Measurements from ENCODE around the gene C1orf232. TPM values are rescaled to one million over a fixed set of nuclear protein-coding genes. Genes with fewer than 3 reads are reported as not detected.

Gene C1orf232
- total and polyA plus RNA-seq, 2 of the 13 experiments (the other 11 are each of a cell fraction or from before 2014, with no cell fraction given) = not detected

DNA sequence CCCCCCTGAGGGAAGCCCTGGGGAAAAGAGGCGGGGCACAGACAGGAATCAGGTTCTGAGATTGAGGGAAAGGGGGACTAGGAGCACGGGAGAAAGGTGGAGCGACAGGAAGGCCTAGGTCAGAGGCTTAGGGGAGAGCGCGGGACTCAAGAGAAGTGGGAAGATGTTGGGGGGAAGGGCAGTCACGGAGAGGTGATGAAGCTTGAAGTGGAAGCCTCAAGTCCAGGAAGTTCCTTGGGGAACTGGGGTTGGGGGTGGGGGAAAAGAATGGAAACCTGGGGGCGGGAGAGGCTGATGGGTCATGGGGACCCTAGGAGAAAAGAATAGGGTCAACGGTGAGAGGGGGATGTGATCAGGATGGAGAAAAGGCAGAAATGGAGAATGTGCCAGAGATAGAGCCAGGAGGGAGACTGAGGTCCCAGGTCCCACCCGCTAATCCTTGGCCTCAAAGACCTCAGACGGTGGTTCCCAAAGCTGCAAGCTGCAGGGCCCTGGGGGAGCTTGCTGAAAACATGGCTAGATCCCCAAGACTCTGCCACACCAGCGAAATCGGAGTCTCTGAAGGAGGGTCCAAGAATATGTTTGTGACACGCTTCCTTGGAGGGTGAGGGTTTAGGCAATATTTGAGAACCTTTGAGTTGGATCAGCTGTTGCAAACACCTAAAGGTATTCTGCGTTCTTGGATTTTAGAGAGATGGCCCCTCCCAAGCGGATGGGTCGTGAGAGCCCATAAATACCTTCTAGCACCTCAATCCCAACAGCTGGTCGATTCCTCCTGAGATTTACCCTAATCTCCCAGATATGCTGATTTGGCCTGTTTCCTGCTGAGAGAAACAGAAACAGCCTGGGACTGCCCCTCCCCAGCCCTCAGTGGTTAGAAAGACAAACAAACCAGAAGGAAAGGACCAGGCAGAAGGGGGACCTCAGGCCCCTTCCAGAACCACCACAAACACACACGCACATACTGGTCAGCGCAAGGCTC, 3.6 kb downstream of the C1orf232 start (continued):
- TF ChIP-seq ZBTB49 (CRISPR knock-in tag; IDR thresholded peaks at IDR 0.05; ENCODE audit: borderline replicate concordance) (no peak), ZNF713 (CRISPR knock-in tag; IDR thresholded peaks at IDR 0.05) (no peak), CSRNP1 (CRISPR knock-in tag; IDR thresholded peaks at IDR 0.05) (no peak), ZSCAN5A (CRISPR knock-in tag; IDR thresholded peaks at IDR 0.05; ENCODE audit: borderline replicate concordance) (no peak), ZNF382 (CRISPR knock-in tag; IDR thresholded peaks at IDR 0.05; ENCODE audit: borderline replicate concordance) (no peak), THAP9 (CRISPR knock-in tag; IDR thresholded peaks at IDR 0.05; ENCODE audit: borderline replicate concordance) (no peak), SIN3B (IDR thresholded peaks at IDR 0.05; ENCODE audit: low read length) (no peak), ZMAT3 (CRISPR knock-in tag; conservative IDR thresholded peaks at IDR 0.05) (no peak), ESRRA (CRISPR knock-in tag; IDR thresholded peaks at IDR 0.05; ENCODE audit: low read depth) (no peak)

Measured in HepG2 (cell line).